Small intestine (tissue), 7 donors: Measurements from ENCODE around the gene MORN1. TPM values are rescaled to one million over a fixed set of nuclear protein-coding genes. Genes with fewer than 3 reads are reported as not detected.

Experiments
- DNase-seq, 2 donors: peaks; one replicate each; pipeline versions ENCODE4 v3.0.0 to v3.0.0-alpha.2; 2013
- FAIRE-seq: peaks from 2 replicates; lab custom pipeline; 2012; peaks lifted over from hg19 to GRCh38; lab: Jason Lieb, UNC
- H3K27ac ChIP-seq, 3 donors: one replicate each; pipeline ENCODE4 v1.5.1; 2013; ENCODE audit warnings: low read length in 2 of 3, mild to moderate bottlenecking in 2 of 3, control low read depth in 1 of 3, inconsistent platforms in 1 of 3, low read depth in 1 of 3, moderate library complexity in 1 of 3
- H3K27me3 ChIP-seq, 3 donors: one replicate each; pipeline ENCODE4 v1.6.1; 2013; ENCODE audit warnings: low read length in 3 of 3, inconsistent platforms in 1 of 3; ENCODE audit not compliant: control insufficient read depth in 3 of 3, insufficient read depth in 3 of 3
- H3K36me3 ChIP-seq, 3 donors: one replicate each; pipeline ENCODE4 v1.6.1; 2013; ENCODE audit warnings: low read length in 3 of 3, inconsistent platforms in 1 of 3, low read depth in 1 of 3, mild to moderate bottlenecking in 1 of 3, moderate library complexity in 1 of 3; ENCODE audit not compliant: control insufficient read depth in 3 of 3, insufficient read depth in 2 of 3
- H3K4me1 ChIP-seq, 3 donors: one replicate each; pipeline ENCODE4 v1.6.1; 2013; ENCODE audit warnings: low read length in 2 of 3, inconsistent platforms in 1 of 3, low read depth in 1 of 3, mild to moderate bottlenecking in 1 of 3, moderate library complexity in 1 of 3; ENCODE audit not compliant: control insufficient read depth in 3 of 3, insufficient read depth in 2 of 3
- H3K4me3 ChIP-seq, 3 donors: one replicate each; pipeline ENCODE4 v1.5.1; 2013; ENCODE audit warnings: low read length in 3 of 3, control low read depth in 1 of 3, inconsistent platforms in 1 of 3, low read depth in 1 of 3, mild to moderate bottlenecking in 1 of 3, moderate library complexity in 1 of 3
- H3K9me3 ChIP-seq, 2 donors: one replicate each; pipeline ENCODE4 v1.6.1; 2013; ENCODE audit warnings: low read depth in 1 of 2, low read length in 1 of 2; ENCODE audit not compliant: control insufficient read depth in 2 of 2, insufficient read depth in 1 of 2
- WGBS, 3 donors: extraction: QIAGEN DNeasy Blood & Tissue Kit; methylation state at CpG; one replicate each; pipeline ENCODE4 v1.1.7; 2013; 5-methylcytosine and 5-hydroxymethylcytosine counted together
- polyA plus RNA-seq, 4 donors: library from polyadenylated mRNA; stranded (reverse) in 3 of 4; unstranded in 1 of 4; fragments of 200-250 nt in 3 of 4; fragments of 120-200 nt in 1 of 4; gene quantifications; one replicate each; pipeline versions ENCODE4 v1.2.1 to v1.2.3, GENCODE V29; 2013
- donor health status: healthy with polysubstance abuse.
- donor health status: control.
- donor health status: control.
- donor health status: Bipolar disorder and iron deficiency.
- donor health status: healthy.

MORN1 gene
- polyA plus RNA-seq, 4 donors = 1.1 to 10.6 (median 2.8) TPM

DNA sequence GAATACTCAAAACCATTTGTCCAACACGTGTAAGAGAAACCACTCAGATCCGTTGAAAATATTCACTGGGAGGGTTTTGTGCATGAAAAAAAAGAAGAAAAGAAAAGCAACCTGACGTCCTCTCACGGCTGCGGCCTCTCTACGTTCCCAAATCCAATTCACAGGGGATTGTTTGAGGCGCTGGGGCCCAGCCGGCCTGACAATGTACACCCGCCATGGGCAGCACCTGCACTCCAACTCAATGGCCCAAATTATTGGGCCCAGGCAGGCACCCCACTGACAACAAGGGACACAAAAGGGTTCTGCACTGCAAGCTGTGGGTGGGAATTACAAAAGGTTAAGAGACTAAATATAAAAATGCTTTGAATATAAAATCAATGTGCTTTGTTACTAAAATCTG, 41.5 kb downstream of the MORN1 start:
- FAIRE-seq = no peak
- Histone ChIP-seq H3K4me1 (no peaks in the 10 kb centered on the region), H3K4me3 (no peak overlapping the region), H3K27ac (no peak overlapping the region), H3K9me3 (no peaks in the 10 kb centered on the region), H3K27me3 (no peaks in the 10 kb centered on the region), H3K36me3 (no peaks in the 10 kb centered on the region)
- 84 to 87% (median 84%) methylated on average over 9 of the region's 9 CpGs for WGBS, 3 donors
- DNase-seq = no peak

- DNase-seq (no peak), FAIRE-seq (no peak)
- WGBS, 3 donors = 91 to 95% (median 91%) methylated on average over 49 to 59 of the region's 59 CpGs
- Histone ChIP-seq H3K4me1 (no peaks in the 10 kb centered on the region), H3K4me3 (no peak overlapping the region), H3K27me3 (no peaks in the 10 kb centered on the region), H3K9me3 (no peaks in the 10 kb centered on the region), H3K27ac (no peak overlapping the region), H3K36me3 (no peaks in the 10 kb centered on the region)
Measured at GRCh38 chr1:2348346-2349325, 42.7 kb downstream of the MORN1 start.

GRCh38 chr1:2347896-2348295, 43.5 kb downstream of the MORN1 start:
- DNase-seq (no peak), FAIRE-seq (no peak)
- Histone ChIP-seq H3K27me3 (no peaks in the 10 kb centered on the region), H3K27ac (no peak overlapping the region), H3K9me3 (no peaks in the 10 kb centered on the region), H3K4me3 (no peak overlapping the region), H3K4me1 (no peaks in the 10 kb centered on the region), H3K36me3 (no peaks in the 10 kb centered on the region)
- WGBS, 3 donors = 81 to 89% (median 86%) methylated on average over 21 to 23 of the region's 23 CpGs

- 86 to 91% (median 88%) methylated on average over 13 of the region's 13 CpGs for WGBS, 3 donors
- DNase-seq = no peak
- no peak overlapping the region for H3K27ac ChIP-seq
- no peak for FAIRE-seq
- H3K9me3 ChIP-seq = no peaks in the 10 kb centered on the region
- H3K4me3 ChIP-seq = no peak overlapping the region
- no peaks in the 10 kb centered on the region for H3K27me3 ChIP-seq
- no peaks in the 10 kb centered on the region for H3K36me3 ChIP-seq
- H3K4me1 ChIP-seq = no peaks in the 10 kb centered on the region
Measured at GRCh38 chr1:2347409-2347785, 44.0 kb downstream of the MORN1 start.

DNA sequence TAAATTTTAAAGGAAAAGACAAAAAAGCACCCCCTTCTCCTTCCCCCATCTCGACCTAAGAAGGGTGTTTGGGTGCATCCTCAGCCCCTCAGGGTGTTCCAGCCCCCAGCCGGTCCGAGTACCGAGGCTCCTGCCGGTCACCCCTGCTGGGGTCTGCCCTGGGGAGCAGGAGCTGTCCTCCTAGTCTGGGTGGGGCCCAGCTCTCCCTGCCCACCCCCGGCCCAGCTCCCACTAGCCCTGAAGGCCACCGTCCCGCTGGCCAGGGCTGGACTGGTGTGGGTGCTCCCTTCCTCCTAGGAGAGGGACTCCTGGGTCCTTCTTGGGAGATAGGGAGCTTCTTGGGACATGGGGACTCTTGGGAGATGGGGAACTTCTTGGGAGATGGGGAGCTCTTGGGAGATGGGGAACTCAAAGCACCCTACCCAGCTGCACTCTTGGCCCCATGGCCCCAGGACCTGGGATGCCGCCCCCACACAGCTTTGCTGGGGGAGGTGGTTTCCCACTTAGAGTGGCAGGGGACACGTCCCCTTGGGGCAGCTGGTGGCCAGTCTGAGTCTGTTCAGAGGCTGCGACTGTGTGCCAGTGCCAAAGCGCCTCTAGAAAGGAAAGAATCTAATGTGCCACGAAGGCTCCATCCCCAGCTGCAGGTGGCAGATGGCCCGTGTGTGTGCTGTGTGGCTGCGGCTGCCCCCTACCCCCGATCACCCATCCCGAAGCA, 44.5 kb downstream of the MORN1 start:
- WGBS, 3 donors = 82 to 87% (median 82%) methylated on average over 17 of the region's 17 CpGs
- H3K4me3 ChIP-seq = no peak overlapping the region
- DNase-seq = no peak
- H3K4me1 ChIP-seq = no peaks in the 10 kb centered on the region
- FAIRE-seq = no peak
- no peaks in the 10 kb centered on the region for H3K36me3 ChIP-seq
- no peak overlapping the region for H3K27ac ChIP-seq
- H3K9me3 ChIP-seq = no peaks in the 10 kb centered on the region
- no peaks in the 10 kb centered on the region for H3K27me3 ChIP-seq

- WGBS, 3 donors = 69 to 83% (median 73%) methylated on average over 24 of the region's 24 CpGs
- Histone ChIP-seq H3K27ac (no peak overlapping the region), H3K4me1 (no peaks in the 10 kb centered on the region), H3K36me3 (no peaks in the 10 kb centered on the region), H3K4me3 (no peak overlapping the region), H3K9me3 (no peaks in the 10 kb centered on the region), H3K27me3 (no peaks in the 10 kb centered on the region)
- FAIRE-seq (no peak), DNase-seq (no peak)
Measured at GRCh38 chr1:2345297-2346075, 45.9 kb downstream of the MORN1 start.

DNA sequence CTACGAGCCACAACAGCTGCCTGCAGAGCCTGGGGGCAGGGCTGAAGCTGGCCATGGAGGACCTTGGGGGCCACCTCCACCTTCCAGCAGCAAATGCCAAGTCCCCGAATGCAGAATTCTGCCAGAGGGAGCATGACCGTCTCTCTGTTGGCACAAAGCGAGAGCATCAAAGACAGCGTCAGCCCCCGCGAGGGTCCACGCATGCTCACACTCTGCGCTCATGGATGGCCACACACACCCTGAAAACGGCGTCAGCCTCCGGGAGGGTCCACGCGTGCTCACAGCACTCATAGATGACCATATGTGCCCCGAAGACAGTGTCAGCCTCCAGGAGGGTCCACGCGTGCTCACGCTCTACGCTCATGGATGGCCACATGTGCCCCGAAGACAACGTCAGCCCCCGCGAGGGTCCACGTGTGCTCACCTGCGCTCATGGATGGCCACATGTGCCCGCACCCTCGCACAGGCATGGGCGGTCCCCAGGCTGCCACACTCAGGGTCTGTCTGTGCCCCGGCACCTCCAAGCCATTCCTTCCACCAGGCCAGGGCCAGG, 46.5 kb downstream of the MORN1 start:
- Histone ChIP-seq H3K27me3 (no peaks in the 10 kb centered on the region), H3K27ac (no peak overlapping the region), H3K4me1 (no peaks in the 10 kb centered on the region), H3K36me3 (no peaks in the 10 kb centered on the region), H3K4me3 (no peak overlapping the region), H3K9me3 (no peaks in the 10 kb centered on the region)
- FAIRE-seq = no peak
- 90 to 94% (median 92%) methylated on average over 29 of the region's 29 CpGs for WGBS, 3 donors
- DNase-seq = no peak
